ENCODE measurements around the gene CAMKMT.

The CAMKMT gene

DNA sequence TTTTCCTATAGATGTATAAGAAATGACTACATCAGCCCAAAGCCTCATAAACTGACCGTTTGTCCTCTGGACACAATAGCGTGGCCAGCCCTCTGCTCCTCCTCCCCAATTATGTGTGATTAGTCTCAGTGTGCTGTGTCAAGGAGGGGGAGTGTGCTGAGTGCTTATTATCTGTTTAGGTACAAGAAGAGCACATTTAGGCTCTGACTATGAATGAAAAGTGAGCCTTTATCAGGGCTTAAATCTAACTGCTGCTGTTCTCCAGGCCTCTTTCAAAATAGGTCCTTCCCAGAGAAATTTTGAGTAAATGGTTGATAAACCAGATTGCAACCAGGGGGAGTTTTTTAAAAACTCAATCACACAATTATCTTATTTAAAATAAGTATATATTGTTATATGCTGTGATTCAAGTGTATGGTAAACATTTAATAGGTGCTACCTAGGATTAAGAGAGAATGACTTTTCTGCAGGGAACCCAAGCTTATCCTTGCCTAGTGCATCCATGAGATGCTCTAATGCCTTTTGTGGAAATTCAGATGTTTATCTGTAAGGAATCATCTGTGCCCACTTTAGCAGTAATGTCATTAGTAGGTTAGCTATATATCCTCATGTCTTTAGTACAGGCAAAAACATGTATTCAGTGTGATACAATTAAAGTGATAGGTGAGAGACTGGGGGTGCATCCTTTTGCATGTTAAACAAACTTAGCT, 411.1 kb downstream of the CAMKMT start:
- TF ChIP-seq, protein P1, sequence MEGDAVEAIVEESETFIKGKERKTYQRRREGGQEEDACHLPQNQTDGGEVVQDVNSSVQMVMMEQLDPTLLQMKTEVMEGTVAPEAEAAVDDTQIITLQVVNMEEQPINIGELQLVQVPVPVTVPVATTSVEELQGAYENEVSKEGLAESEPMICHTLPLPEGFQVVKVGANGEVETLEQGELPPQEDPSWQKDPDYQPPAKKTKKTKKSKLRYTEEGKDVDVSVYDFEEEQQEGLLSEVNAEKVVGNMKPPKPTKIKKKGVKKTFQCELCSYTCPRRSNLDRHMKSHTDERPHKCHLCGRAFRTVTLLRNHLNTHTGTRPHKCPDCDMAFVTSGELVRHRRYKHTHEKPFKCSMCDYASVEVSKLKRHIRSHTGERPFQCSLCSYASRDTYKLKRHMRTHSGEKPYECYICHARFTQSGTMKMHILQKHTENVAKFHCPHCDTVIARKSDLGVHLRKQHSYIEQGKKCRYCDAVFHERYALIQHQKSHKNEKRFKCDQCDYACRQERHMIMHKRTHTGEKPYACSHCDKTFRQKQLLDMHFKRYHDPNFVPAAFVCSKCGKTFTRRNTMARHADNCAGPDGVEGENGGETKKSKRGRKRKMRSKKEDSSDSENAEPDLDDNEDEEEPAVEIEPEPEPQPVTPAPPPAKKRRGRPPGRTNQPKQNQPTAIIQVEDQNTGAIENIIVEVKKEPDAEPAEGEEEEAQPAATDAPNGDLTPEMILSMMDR (IDR thresholded peaks at IDR 0.05; ENCODE audit: insufficient read depth, missing control alignments): no peak
- DNase-seq (ENCODE audit: insufficient read length, low spot score) (no peak), FAIRE-seq (peak; percentile 16)

DNA sequence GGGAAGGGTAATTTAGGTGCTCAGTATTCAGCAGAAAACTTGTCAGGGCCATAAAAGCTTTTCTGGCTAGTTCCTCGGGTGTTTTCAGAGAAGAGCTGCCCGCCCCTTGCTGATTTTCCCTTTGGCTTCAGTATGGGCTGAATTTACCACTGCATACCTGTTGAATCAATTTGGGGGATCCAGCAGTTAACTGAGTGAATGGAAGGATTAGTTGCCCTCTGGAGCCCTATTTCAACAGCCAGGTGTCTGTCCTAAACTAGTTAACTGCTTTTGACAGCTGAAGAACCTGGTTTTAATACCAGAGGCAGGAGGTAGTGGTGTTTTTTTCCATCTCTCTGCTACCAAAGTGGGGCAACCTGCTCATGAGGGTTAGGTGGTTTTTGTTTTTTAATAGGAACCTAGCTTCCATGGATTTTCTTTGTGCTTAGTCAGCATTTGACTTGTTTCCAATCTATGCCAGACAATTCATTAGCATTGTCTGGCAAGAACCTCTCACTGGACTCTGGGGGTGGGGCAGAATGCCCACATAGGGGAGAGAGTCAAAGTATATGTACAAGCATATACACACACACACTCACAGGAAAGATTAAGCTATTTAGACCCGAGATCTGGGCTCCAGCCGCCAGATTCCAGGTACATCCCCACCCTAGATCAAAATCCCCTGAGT, 413.2 kb downstream of the CAMKMT start:
- no peak for DNase-seq (ENCODE audit: insufficient read length, low spot score)
- TF ChIP-seq, protein P1 (IDR thresholded peaks at IDR 0.05; ENCODE audit: insufficient read depth, missing control alignments): no peak
- FAIRE-seq: no peak

DNA sequence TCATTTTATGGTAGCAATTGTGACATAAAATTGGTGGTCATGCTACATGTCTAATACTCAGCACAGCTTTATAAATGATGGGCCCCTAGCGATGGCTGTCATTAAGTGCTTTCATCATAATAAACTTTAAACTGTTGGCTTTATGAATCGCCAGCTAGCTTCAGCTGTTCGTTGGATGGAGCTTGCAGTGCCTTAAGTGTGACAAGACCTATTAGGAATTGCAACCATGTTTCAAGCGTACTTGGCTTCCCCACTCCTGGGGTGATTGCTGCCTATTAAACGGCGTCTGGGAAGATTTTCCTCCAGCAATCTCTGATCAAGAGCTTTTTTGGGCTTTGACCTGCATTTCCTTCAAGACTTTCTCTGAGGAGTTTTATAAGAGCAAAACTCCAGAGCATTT, 415.3 kb downstream of the CAMKMT start:
- no peak for DNase-seq (ENCODE audit: insufficient read length, low spot score)
- no peak for FAIRE-seq
- TF ChIP-seq, protein P1 (IDR thresholded peaks at IDR 0.05; ENCODE audit: insufficient read depth, missing control alignments): no peak

DNA sequence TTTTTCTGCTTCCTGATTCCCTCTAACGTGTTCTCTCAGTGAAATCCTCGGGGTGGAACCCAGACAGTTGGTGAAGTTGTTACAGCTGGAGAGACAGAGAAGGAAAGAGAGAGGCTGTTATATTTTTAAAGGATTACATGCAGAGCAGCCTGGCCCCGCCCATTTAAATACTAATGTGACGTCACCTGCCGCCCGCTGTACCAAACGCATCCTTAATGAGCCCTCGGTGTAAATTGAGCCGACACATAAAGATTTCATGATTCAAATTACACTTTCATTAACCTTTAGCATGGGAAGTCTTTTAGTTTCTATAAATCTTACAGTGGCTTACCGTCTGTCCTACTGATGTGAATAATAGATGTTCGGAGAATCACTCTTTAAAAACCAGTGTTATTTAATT, 415.8 kb downstream of the CAMKMT start:
- DNase-seq (ENCODE audit: insufficient read length, low spot score) (no peak), FAIRE-seq (no peak)
- TF ChIP-seq, protein P1 (IDR thresholded peaks at IDR 0.05; ENCODE audit: insufficient read depth, missing control alignments): no peak

DNA sequence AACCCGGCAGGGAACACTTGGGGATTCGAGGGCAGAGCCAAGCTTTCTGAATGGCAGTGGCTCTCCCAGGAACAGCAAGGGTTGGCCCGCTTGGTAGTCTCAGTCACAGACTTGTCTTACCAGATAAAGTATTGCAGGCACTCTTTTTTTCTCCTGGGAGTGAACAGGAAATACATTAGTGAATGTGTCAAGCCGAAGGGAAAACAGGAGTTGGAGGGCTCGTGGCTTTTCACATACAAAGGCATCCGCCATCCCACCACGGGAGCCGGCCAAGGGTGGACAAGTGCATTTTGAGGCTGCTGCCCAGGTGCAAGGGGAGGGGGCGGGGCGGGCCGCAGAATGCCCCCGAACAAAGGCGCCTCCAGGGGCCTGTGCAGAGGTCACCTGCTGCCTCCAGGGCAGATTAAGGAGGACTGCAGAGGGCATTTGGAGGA, 416.5 kb downstream of the CAMKMT start:
- DNase-seq (ENCODE audit: insufficient read length, low spot score) (no peak), FAIRE-seq (no peak)
- TF ChIP-seq, protein P1 (IDR thresholded peaks at IDR 0.05; ENCODE audit: insufficient read depth, missing control alignments): no peak

DNA sequence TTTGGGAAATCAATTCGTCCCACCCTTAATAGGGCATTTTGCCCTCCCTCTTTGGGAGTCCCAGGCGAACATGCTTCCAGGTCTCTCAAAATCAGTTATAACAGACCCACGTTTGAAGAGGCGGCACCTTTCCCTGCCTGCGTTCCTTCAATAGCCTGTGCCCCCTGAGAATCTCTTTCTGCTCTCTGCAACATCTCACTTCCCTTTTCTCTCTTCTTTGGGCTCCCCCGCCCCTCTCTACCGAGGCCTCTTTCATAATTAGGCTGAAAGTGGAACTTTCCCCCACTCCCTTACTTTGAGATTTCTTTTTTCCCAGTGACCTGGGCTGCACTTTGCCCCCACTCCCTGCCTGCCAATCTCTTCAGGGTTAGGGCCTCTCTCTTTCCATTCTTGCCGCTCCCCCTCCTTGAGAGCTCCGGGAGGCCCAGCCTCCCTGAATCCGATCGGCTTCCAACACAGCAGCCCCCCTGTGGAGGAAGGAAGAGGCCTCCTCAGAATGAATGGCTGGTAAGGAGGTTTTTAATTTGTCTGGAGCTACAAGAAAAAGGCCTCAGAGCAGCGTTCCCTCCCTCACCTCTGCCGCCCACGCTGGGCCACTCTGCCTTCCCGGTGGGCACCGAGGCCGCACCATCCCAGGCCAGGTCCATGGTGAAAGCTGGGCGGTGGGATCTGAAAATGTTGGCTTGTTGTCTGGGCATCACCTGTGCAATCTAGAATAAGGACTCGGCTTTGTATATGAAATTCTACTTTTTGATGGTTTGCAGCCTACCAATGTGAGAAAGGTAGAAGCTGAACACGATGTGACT, 417.1 kb downstream of the CAMKMT start:
- TF ChIP-seq, protein P1 (IDR thresholded peaks at IDR 0.05; ENCODE audit: insufficient read depth, missing control alignments): no peak
- FAIRE-seq: no peak
- DNase-seq (ENCODE audit: insufficient read length, low spot score): no peak

Measured in D721Med (cell line).